ENCODE results near the gene SSRP1.

DNA sequence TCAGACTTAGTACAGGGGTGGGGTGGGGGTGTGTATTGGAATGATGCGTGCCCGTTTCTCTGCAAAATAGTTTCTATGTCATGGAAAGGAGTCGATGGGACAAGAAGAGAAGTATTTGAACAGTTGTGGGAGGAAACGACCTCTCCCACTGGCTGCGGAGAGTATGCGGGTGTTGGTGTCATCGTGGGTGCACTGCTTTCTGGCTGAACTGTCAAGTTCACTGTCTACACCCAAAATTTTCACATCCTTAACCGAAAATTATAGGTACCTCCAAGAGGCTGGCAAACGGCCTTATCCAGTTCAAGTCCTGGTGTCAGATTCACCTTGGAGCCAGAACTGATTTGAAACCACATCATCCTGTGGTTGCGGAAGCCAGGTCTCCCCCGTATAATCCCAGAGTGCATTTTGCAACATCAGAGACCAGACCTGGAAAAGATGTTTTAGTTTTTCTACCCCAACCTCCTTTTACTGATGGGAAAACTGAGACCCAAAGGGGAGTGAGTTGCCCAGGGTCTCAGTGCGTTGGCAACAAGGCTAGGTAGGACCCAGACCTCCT, 497 bp upstream of the SSRP1 start:
- TF ChIP-seq POLR2A (IDR thresholded peaks at IDR 0.05; ENCODE audit: extremely low read depth, insufficient read length) (no peak), MYC (IDR thresholded peaks at IDR 0.05; ENCODE audit: low read depth, low read length) (no peak)
- TF ChIP-seq, protein P1, sequence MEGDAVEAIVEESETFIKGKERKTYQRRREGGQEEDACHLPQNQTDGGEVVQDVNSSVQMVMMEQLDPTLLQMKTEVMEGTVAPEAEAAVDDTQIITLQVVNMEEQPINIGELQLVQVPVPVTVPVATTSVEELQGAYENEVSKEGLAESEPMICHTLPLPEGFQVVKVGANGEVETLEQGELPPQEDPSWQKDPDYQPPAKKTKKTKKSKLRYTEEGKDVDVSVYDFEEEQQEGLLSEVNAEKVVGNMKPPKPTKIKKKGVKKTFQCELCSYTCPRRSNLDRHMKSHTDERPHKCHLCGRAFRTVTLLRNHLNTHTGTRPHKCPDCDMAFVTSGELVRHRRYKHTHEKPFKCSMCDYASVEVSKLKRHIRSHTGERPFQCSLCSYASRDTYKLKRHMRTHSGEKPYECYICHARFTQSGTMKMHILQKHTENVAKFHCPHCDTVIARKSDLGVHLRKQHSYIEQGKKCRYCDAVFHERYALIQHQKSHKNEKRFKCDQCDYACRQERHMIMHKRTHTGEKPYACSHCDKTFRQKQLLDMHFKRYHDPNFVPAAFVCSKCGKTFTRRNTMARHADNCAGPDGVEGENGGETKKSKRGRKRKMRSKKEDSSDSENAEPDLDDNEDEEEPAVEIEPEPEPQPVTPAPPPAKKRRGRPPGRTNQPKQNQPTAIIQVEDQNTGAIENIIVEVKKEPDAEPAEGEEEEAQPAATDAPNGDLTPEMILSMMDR (IDR thresholded peaks at IDR 0.05; ENCODE audit: low read depth, low read length): no peak
- TF ChIP-seq, protein P2, sequence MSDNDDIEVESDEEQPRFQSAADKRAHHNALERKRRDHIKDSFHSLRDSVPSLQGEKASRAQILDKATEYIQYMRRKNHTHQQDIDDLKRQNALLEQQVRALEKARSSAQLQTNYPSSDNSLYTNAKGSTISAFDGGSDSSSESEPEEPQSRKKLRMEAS (IDR thresholded peaks at IDR 0.05; ENCODE audit: low read depth, low read length): no peak

Measured in NB4 (cell line).